H1 (cell line): ENCODE results near the gene THADA. TPM values are rescaled to one million over a fixed set of nuclear protein-coding genes. Genes with fewer than 3 reads are reported as not detected.

Source experiments
- CTCF ChIA-PET: fragments of 300-600 bp; sonication (Branson Sonifier 250); formaldehyde crosslinking; loops from one replicate; lab custom pipeline; 2021; ENCODE audit not compliant: partially characterized antibody; lab: Charles Lee
- POLR2A ChIA-PET: fragments of 300-600 bp; sonication (Branson Sonifier 250); formaldehyde crosslinking; loops from one replicate; lab custom pipeline; 2021; ENCODE audit warnings: inconsistent platforms; ENCODE audit not compliant: partially characterized antibody; lab: Charles Lee
- DNase-seq, 2 experiments: peaks; one replicate each; pipeline versions ENCODE4 v3.0.0 to v3.0.0-alpha.2; 2010 to 2022; ENCODE audit warnings: low spot score in 2 of 2, low read depth in 1 of 2, mixed read lengths in 1 of 2
- FAIRE-seq: peaks from 2 replicates; lab custom pipeline; 2011; peaks lifted over from hg19 to GRCh38; lab: Jason Lieb, UNC
- H2AFZ ChIP-seq: 2 replicates; pipeline ENCODE4 v1.8.1; 2012; ENCODE audit warnings: low read length, inconsistent platforms
- H2AK5ac ChIP-seq: 2 replicates; pipeline ENCODE4 v1.6.1; 2013; ENCODE audit warnings: low read depth, low read length
- H2BK120ac ChIP-seq: replicated peaks from 2 replicates; pipeline ENCODE3; 2013; ENCODE audit warnings: low read depth, low read length, inconsistent platforms
- H2BK12ac ChIP-seq: 2 replicates; pipeline ENCODE4 v1.6.1; 2013; ENCODE audit warnings: low read depth, low read length
- H2BK15ac ChIP-seq: 2 replicates; pipeline ENCODE4 v1.6.1; 2013; ENCODE audit warnings: low read length
- H2BK20ac ChIP-seq: 2 replicates; pipeline ENCODE4 v1.6.1; 2013; ENCODE audit warnings: low read length
- H2BK5ac ChIP-seq: 2 replicates; pipeline ENCODE4 v1.6.1; 2013; ENCODE audit warnings: low read depth, low read length
- H3K14ac ChIP-seq: 2 replicates; pipeline ENCODE4 v1.6.1; 2013; ENCODE audit warnings: inconsistent platforms; ENCODE audit not compliant: insufficient read length
- H3K18ac ChIP-seq: 2 replicates; pipeline ENCODE4 v1.6.1; 2013; ENCODE audit warnings: low read length; ENCODE audit errors: extremely low read depth
- H3K23ac ChIP-seq: 2 replicates; pipeline ENCODE4 v1.6.1; 2013; ENCODE audit warnings: inconsistent platforms; ENCODE audit not compliant: insufficient read length
- H3K23me2 ChIP-seq: 2 replicates; pipeline ENCODE4 v1.6.1; 2013; ENCODE audit warnings: low read depth, low read length
- H3K27ac ChIP-seq: 2 replicates; pipeline ENCODE4 v1.6.1; 2011; ENCODE audit warnings: low read depth, low read length, inconsistent platforms
- H3K27me3 ChIP-seq, 4 experiments: replicated peaks in 1 of 4; 1 replicate in 1 of 4; 2 replicates in 3 of 4; pipeline versions ENCODE4 v1.6.1 to v1.8.1; 2011 to 2013; ENCODE audit warnings: low read length in 3 of 4, mild to moderate bottlenecking in 3 of 4, inconsistent platforms in 2 of 4, mixed read lengths in 2 of 4, moderate library complexity in 1 of 4; ENCODE audit not compliant: control insufficient read depth in 3 of 4, insufficient read depth in 3 of 4; ENCODE audit errors: extremely low read depth in 1 of 4
- H3K36me3 ChIP-seq, 4 experiments: 2 replicates each; pipeline versions ENCODE4 v1.6.1 to v1.8.1; 2011 to 2013; ENCODE audit warnings: mild to moderate bottlenecking in 4 of 4, low read length in 3 of 4, moderate library complexity in 2 of 4, control low read depth in 1 of 4, inconsistent platforms in 1 of 4; ENCODE audit not compliant: insufficient read depth in 4 of 4, control insufficient read depth in 2 of 4
- H3K4ac ChIP-seq: replicated peaks from 2 replicates; pipeline ENCODE3; 2013; ENCODE audit warnings: low read length, low read depth, mixed read lengths, inconsistent platforms; ENCODE audit not compliant: insufficient read length
- H3K4me1 ChIP-seq, 4 experiments: replicated peaks in 1 of 4; 1 replicate in 1 of 4; 2 replicates in 3 of 4; pipeline versions ENCODE4 v1.6.1 to v1.8.1; 2011 to 2013; ENCODE audit warnings: low read length in 3 of 4, inconsistent platforms in 2 of 4, mixed read lengths in 1 of 4; ENCODE audit not compliant: insufficient read depth in 4 of 4, control insufficient read depth in 3 of 4
- H3K4me2 ChIP-seq, 2 experiments: 2 replicates each; pipeline versions ENCODE4 v1.6.1 to v1.8.1; 2011 to 2013; ENCODE audit warnings: low read depth in 2 of 2, low read length in 2 of 2, control low read depth in 1 of 2, inconsistent platforms in 1 of 2, mild to moderate bottlenecking in 1 of 2; ENCODE audit not compliant: insufficient read depth in 1 of 2
- H3K4me3 ChIP-seq, 4 experiments: fragments of 200-600, 300-600 bp in 1 of 4; sonication (generic), shearing (Covaris generic), sonication (Bioruptor Twin) in 1 of 4; 2 replicates each; pipeline versions ENCODE4 v1.5.1 to v1.8.1; 2011 to 2016; ENCODE audit warnings: low read length in 4 of 4, low read depth in 3 of 4, control low read depth in 2 of 4, inconsistent platforms in 2 of 4, mild to moderate bottlenecking in 2 of 4, mixed read lengths in 1 of 4, moderate library complexity in 1 of 4; ENCODE audit not compliant: insufficient read depth in 2 of 4; ENCODE audit errors: extremely low read depth in 1 of 4
- H3K56ac ChIP-seq: replicated peaks from 2 replicates; pipeline ENCODE3; 2013; ENCODE audit warnings: low read depth, mild to moderate bottlenecking, mixed read lengths, low read length, inconsistent platforms; ENCODE audit not compliant: insufficient read length
- H3K79me1 ChIP-seq: 2 replicates; pipeline ENCODE4 v1.6.1; 2013; ENCODE audit warnings: low read depth, low read length, control low read depth
- H3K79me2 ChIP-seq, 2 experiments: 2 replicates each; pipeline versions ENCODE4 v1.6.1 to v1.8.1; 2012 to 2013; ENCODE audit warnings: low read length in 2 of 2, mild to moderate bottlenecking in 2 of 2, inconsistent platforms in 1 of 2; ENCODE audit not compliant: insufficient read depth in 2 of 2, control insufficient read depth in 1 of 2
- H3K9ac ChIP-seq, 4 experiments: replicated peaks in 1 of 4; 1 replicate in 1 of 4; 2 replicates in 3 of 4; pipeline versions ENCODE4 v1.6.1 to v1.8.1; 2011 to 2013; ENCODE audit warnings: low read depth in 3 of 4, low read length in 3 of 4, control low read depth in 2 of 4, mild to moderate bottlenecking in 2 of 4, moderate library complexity in 2 of 4, inconsistent platforms in 1 of 4; ENCODE audit errors: extremely low read depth in 1 of 4
- H3K9me3 ChIP-seq, 2 experiments: 2 replicates each; pipeline versions ENCODE4 v1.6.1 to v1.8.1; 2012 to 2013; ENCODE audit warnings: mild to moderate bottlenecking in 2 of 2, moderate library complexity in 2 of 2, control low read depth in 1 of 2, inconsistent platforms in 1 of 2, low read depth in 1 of 2, low read length in 1 of 2, mixed read lengths in 1 of 2; ENCODE audit not compliant: insufficient read depth in 2 of 2
- H4K20me1 ChIP-seq, 2 experiments: replicated peaks in 1 of 2; 2 replicates each; pipeline versions ENCODE3 to v1.8.1; 2011 to 2013; ENCODE audit warnings: inconsistent platforms in 2 of 2, low read length in 2 of 2, mild to moderate bottlenecking in 1 of 2; ENCODE audit not compliant: insufficient read depth in 2 of 2, control insufficient read depth in 1 of 2
- H4K5ac ChIP-seq: 2 replicates; pipeline ENCODE4 v1.6.1; 2013; ENCODE audit warnings: low read length, low read depth, mixed read lengths, inconsistent platforms; ENCODE audit not compliant: insufficient read length
- H4K8ac ChIP-seq: 2 replicates; pipeline ENCODE4 v1.8.0; 2013; ENCODE audit warnings: mild to moderate bottlenecking, moderate library complexity, low read length, inconsistent platforms; ENCODE audit not compliant: insufficient read depth; ENCODE audit errors: extremely low read depth
- H4K91ac ChIP-seq: replicated peaks from 2 replicates; pipeline ENCODE3; 2013; ENCODE audit warnings: low read length, mixed read lengths, inconsistent platforms; ENCODE audit not compliant: insufficient read length
- CEBPB ChIP-seq: IDR thresholded peaks from 2 replicates; pipeline ENCODE4 v1.6.1; 2012; ENCODE audit warnings: low read depth, low read length
- CREB1 ChIP-seq: IDR thresholded peaks from 2 replicates; pipeline ENCODE4 v1.6.1; 2012; ENCODE audit warnings: inconsistent platforms
- GTF2F1 ChIP-seq: IDR thresholded peaks from 2 replicates; pipeline ENCODE4 v1.6.1; 2012; ENCODE audit warnings: low read depth, low read length, improper control_type of control experiment, borderline replicate concordance
- HDAC2 ChIP-seq, 2 experiments: fragments of 300-600 bp in 1 of 2; sonication (generic) in 1 of 2; IDR thresholded peaks; 2 replicates each; pipeline ENCODE4 v1.6.1; 2011 to 2012; ENCODE audit warnings: low read depth in 2 of 2, low read length in 2 of 2, mild to moderate bottlenecking in 2 of 2, moderate library complexity in 2 of 2, borderline replicate concordance in 1 of 2, inconsistent platforms in 1 of 2
- KDM1A ChIP-seq: fragments of 200-600, 300-600 bp; sonication (generic); IDR thresholded peaks from 2 replicates; pipeline ENCODE4 v1.7.1; 2016; ENCODE audit warnings: mild to moderate bottlenecking, low read length, borderline replicate concordance
- KDM4A ChIP-seq: IDR thresholded peaks from one replicate; pipeline ENCODE4 v1.7.1; 2012; ENCODE audit warnings: low read depth, mild to moderate bottlenecking, moderate library complexity, low read length, inconsistent platforms; ENCODE audit not compliant: severe bottlenecking
- NANOG ChIP-seq: IDR thresholded peaks from 2 replicates; pipeline ENCODE4 v1.6.1; 2011; ENCODE audit warnings: low read length, low read depth, mild to moderate bottlenecking, inconsistent platforms; ENCODE audit not compliant: insufficient read depth, poor library complexity, severe bottlenecking
- RBBP5 ChIP-seq: IDR thresholded peaks from 2 replicates; pipeline ENCODE4 v1.7.1; 2012; ENCODE audit warnings: low read depth, mild to moderate bottlenecking, inconsistent platforms, low read length, moderate library complexity, borderline replicate concordance
- SRF ChIP-seq: IDR thresholded peaks from 2 replicates; pipeline ENCODE4 v1.6.1; 2011; ENCODE audit warnings: mild to moderate bottlenecking, low read depth, low read length, moderate library complexity
- SUZ12 ChIP-seq: fragments of 200-600 bp; sonication (generic); IDR thresholded peaks from 2 replicates; pipeline ENCODE4 v1.6.1; 2012; ENCODE audit warnings: mild to moderate bottlenecking, inconsistent platforms, low read length, moderate library complexity, mixed read lengths
- TAF1 ChIP-seq: IDR thresholded peaks from 2 replicates; pipeline ENCODE4 v1.6.1; 2011; ENCODE audit warnings: mild to moderate bottlenecking, low read depth, low read length
- TBP ChIP-seq: IDR thresholded peaks from 2 replicates; pipeline ENCODE4 v1.6.1; 2011; ENCODE audit warnings: low read depth, low read length, improper control_type of control experiment
- WGBS, 2 experiments: shearing (Covaris generic) in 1 of 2; methylation state at CpG; one replicate each; pipeline versions ENCODE4 v1.1.6 to v1.1.7; 2013 to 2015; ENCODE audit warnings: low lambda C conversion rate in 2 of 2, mixed read lengths in 2 of 2, inconsistent platforms in 1 of 2, low coverage in 1 of 2, missing lambda C conversion rate in 1 of 2; ENCODE audit not compliant: insufficient replicate concordance in 2 of 2, insufficient coverage in 1 of 2, insufficient read length in 1 of 2; ENCODE audit errors: extremely low coverage in 1 of 2, missing lambda C conversion rate in 1 of 2; 5-methylcytosine and 5-hydroxymethylcytosine counted together
- polyA plus RNA-seq, 7 experiments: library from polyadenylated mRNA; depleted of rRNA in 3 of 7; stranded (reverse) in 5 of 7; unstranded in 2 of 7; fragments of >200 nt in 5 of 7; fragments of 200-250 nt in 2 of 7; gene quantifications; 1 replicate in 5 of 7; 2 replicates in 1 of 7; 4 replicates in 1 of 7; pipeline versions ENCODE4 v1.2.1 to v1.2.3, GENCODE V29; 2011 to 2013; ENCODE audit warnings: missing spikeins in 2 of 7, mixed read lengths in 2 of 7
- total RNA-seq: library from RNA; stranded (reverse); fragmentation: NEBNext Ultra II Directional; extraction: Animal tissue kit (Norgen Biotek cat#: 25700); gene quantifications from 2 replicates; pipeline ENCODE4 v1.2.1, GENCODE V29; 2021

The THADA gene
- total and polyA plus RNA-seq, 2 of the 8 experiments (the other 6 are each of a cell fraction or from before 2014, with no cell fraction given), result 22.4 to 26.8 TPM

DNA sequence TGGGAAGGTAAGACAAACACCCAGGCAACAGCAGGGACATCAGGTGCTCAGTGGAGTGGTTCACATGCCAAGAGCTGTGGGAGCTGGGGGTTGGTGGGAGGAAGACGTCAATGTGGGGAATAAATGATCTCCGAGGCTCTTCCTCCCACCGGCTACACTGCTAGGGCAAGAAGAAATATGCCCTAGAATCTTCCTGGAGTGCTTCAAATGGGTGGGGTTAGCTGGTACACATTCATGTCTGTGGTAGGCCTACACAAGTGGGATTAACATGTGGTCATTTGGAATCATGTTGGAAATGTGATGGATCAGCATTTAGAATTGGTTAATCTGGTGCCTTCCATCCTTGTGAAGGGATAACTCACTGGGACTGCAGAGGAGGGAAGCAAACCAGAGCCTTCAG lies 357.0 kb downstream of the THADA start:
- no peak overlapping the region for H2BK120ac ChIP-seq
- DNase-seq, result no peak
- no peaks in the 10 kb centered on the region for H3K27me3 ChIP-seq
- no peak overlapping the region for H3K23ac ChIP-seq
- H4K5ac ChIP-seq, result no peak overlapping the region
- no peak overlapping the region; the same call in 1 of the 2 replicates for H2AK5ac ChIP-seq
- no peaks in the 10 kb centered on the region for H3K79me1 ChIP-seq
- H2BK20ac ChIP-seq, result no peak overlapping the region
- no peak overlapping the region for H3K4me3 ChIP-seq
- H4K91ac ChIP-seq, result no peak overlapping the region
- no peaks in the 10 kb centered on the region for H3K9me3 ChIP-seq
- TF ChIP-seq GTF2F1 (no peak), SUZ12 (no peak), CREB1 (no peak), HDAC2 (IDR thresholded peaks at IDR 0.05; ENCODE audit: borderline replicate concordance in 1 of 2, low read depth in 2 of 2, low read length in 2 of 2) (no peak), TAF1 (no peak), CEBPB (no peak), KDM1A (no peak), KDM4A (no peak), NANOG (no peak), TBP (no peak), RBBP5 (no peak), SRF (no peak)
- TF ChIP-seq, all 59 proteins: peak for 0
- Histone ChIP-seq H2BK5ac (no peak overlapping the region), H3K79me2 (no peaks in the 10 kb centered on the region), H2BK12ac (0 out of 2 replicates have a peak overlapping the region, but pooled peaks have one; percentile 27), H4K20me1 (no peaks in the 10 kb centered on the region), H3K14ac (no peak overlapping the region), H3K56ac (no peak overlapping the region), H4K8ac (no peak overlapping the region; the same call in 1 of the 2 replicates), H3K18ac (no peak overlapping the region), H3K4me1 (no peaks in the 10 kb centered on the region; a peak in 1 of 7 replicates), H2AFZ (no peak overlapping the region), H3K36me3 (no peaks in the 10 kb centered on the region), H3K23me2 (no peaks in the 10 kb centered on the region), H3K27ac (no peak overlapping the region), H3K4me2 (no peak overlapping the region), H2BK15ac (no peak overlapping the region), H3K4ac (no peak overlapping the region), H3K9ac (no peak overlapping the region)
- ChIA-PET CTCF (interaction anchor here (0.8 to 1.6 kb wide), 4 partner anchors 9 to 214 kb away, joined by 3 to 8 read pairs (median 3); no protein-coding TSS in a partner anchor), POLR2A (no interaction called here)
- no peak for FAIRE-seq
- WGBS, 2 experiments, result 87% methylated on average over 3 of the region's 3 CpGs; no CpG with 5 or more reads in 1 of the 2 experiments
